GM12873 (cell line): Measurements from ENCODE around the gene MBD3.

ENCODE experiments used
- CTCF ChIP-seq: IDR thresholded peaks from 2 replicates; pipeline ENCODE4 v1.5.1; 2012; ENCODE audit warnings: low read depth, mild to moderate bottlenecking, moderate library complexity, low read length, control low read depth; ENCODE audit not compliant: insufficient read depth; ENCODE audit errors: missing control alignments

MBD3 gene

DNA sequence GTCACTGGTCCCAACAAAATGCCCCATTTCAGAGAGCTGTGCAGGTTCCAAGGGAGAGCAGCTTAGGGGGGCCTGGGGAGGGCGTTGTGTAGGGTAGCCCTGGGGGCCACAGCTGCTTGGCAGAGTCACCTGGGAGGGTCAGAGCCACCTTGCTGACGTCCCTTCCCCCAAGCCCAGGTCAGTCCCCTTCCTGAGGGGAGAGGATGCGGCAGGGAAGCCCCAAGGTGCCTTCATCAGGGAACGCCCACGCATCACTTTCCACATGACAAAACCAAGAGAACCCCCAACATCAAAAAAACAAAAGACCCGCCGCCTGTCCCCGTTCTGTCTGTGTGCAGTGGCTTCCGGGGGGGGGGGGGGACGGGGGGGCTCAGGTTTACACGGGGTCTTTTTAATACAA is 17.9 kb upstream of the MBD3 start:
- no peak for TF ChIP-seq CTCF

DNA sequence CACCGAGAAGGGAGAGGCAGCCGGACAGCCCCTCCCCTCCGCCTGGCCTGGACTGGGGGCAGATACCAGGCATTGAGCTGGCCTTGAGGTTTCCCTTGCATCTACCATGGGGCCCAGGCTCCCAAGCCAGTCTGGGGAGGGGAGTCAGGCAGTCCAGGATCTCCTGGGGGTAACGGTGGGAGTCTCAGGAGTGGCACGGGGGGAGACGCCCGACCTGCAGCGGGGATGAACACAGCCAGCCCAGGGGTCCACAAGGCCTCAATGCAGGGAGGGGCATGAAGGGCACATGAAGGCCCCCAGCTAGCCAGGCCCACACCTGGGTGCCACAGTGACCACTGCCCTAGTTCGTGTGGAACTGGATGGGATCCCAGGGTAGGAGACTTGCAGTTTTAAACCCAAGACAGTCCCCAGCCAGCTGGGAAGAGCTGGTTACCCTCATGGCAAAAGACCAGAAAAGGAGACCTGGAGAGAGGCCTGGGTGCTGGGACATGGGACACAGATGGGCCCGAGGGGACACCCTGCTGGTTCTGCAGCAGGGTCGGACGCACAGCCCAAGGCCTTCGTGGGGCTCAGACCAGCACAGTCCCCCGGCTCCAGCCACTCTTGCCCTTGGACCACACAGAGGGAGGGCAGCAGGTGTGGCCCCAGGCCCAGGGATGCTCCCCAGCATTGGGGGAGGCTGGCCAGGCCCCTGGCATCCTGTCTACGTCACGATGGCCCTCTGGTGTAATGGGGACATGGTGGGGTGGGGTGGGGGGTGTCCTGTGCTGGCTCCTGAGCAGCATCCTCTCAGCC is 17.2 kb upstream of the MBD3 start:
- TF ChIP-seq CTCF = no peak

DNA sequence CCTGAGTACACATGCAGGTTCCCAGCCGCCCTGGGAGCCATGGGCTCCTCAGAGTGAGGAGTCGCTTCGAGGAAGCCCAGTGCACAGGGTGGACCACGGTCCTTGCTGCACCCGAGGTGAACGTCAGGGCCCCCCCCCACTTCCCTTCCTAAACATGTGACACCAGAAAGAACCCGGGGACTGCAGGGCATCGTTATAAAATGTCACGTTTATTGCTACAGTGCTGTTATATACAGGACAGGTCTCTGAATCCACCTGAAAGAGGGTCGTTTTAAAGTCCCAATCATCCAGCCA is 16.4 kb upstream of the MBD3 start:
- no peak for TF ChIP-seq CTCF

GRCh38 chr19:1608359-1609102 is 15.9 kb upstream of the MBD3 start:
- no peak for TF ChIP-seq CTCF

DNA sequence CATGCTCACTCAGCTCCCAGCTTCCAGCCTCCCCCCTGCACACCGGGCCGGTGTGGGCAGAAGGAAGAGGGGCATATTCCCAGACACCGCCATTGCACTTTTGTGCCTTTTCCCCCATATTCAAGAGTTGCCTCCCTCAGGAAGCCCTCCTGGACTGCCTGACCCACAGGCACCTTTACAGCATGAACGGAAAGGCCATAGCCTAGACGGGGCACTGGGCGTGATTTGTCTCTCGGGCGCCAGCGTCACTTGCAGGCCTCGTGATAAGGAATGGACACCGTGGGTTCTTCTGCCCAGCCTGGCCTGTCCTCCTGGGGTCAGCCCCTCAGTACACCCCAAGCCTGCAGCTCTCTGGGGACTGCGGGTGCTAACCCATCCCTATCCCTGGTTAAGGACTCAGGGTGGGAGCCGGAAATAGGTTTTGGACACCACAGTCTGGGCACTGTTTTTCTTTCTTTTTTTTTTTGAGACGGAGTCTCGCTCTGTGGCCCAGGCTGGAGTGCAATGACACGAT is 13.5 kb upstream of the MBD3 start:
- no peak for TF ChIP-seq CTCF

DNA sequence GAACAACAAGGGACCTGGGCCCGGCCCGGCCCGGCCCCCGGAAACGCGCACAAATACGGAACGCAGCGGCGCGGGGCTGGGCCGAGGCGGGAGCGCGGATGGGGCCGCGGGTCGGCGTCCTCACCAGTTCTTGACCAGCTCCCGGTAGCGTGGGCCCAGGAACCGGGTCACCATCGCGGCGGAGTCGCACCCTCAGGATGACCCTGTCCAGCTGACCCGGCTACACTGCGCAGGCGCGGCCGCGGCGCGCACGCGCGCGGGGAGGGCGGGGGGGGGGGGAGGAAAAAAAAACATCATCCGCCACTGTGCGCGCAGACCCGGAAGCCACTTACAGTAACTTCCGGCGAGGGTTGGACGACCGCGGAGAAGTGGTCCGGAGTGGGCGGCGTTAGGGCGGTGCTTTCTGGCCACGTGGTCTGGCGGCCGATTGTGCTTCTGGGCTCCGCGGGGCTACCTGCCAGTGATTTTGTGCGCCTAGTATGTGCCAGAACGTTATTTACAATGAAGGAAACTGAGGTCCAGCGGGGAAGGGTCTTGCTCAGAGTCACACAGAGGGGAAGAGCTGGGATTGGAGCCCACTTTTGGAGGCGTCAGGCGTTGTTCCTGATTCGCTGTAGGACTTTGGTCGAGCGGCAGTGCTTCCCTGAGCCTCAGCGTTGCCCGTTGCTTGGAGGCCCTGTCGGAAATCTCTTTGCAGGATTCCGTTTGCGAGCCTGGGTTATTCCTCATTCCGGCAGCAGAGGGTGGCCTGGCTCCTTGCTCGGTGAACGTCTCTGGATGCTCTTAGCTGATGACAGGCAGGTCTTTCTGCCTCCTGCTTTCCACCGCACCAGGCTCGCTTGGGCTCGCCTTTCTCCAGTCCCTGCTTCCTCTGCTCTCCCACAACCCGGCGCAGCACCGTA is 12.8 kb upstream of the MBD3 start, which contains the start of gene UQCR11:
Gene UQCR11 (minus strand): TSS at position 227 of the 902 bp plus-strand sequence. CDS start 53 bp downstream, at position 174.
- peak; percentile 77 for TF ChIP-seq CTCF
